Measurements from ENCODE around the gene AGAP5.
"Not testable (repeated sequence)": the region's sequence is repeated elsewhere in the genome, so short reads cannot be mapped to it uniquely, and the experiment has no call there.

GRCh38 chr10:73662705-73663104, 35.2 kb downstream of the AGAP5 start:
- TF ChIP-seq RCOR1 (IDR thresholded peaks at IDR 0.05; ENCODE audit: insufficient replicate concordance, low read length); POLR2A (IDR thresholded peaks at IDR 0.05; ENCODE audit: low read depth, low read length); CTCF (conservative IDR thresholded peaks at IDR 0.05; ENCODE audit: low read depth, low read length); RFX5 (IDR thresholded peaks at IDR 0.05; ENCODE audit: low read depth, low read length); ELK1 (IDR thresholded peaks at IDR 0.05; ENCODE audit: borderline replicate concordance, low read depth, low read length); NFE2L2 (IDR thresholded peaks at IDR 0.05; ENCODE audit: low read depth, low read length); USF2 (IDR thresholded peaks at IDR 0.05; ENCODE audit: low read depth, low read length); CHD1 (IDR thresholded peaks at IDR 0.05; ENCODE audit: low read depth, low read length); FOS (IDR thresholded peaks at IDR 0.05; ENCODE audit: low read depth, low read length); RAD21 (IDR thresholded peaks at IDR 0.05; ENCODE audit: low read length); MAFK (IDR thresholded peaks at IDR 0.05; ENCODE audit: low read depth, low read length); CEBPB (IDR thresholded peaks at IDR 0.05; ENCODE audit: low read depth, low read length); BHLHE40 (IDR thresholded peaks at IDR 0.05; ENCODE audit: low read depth, low read length); SMC3 (IDR thresholded peaks at IDR 0.05; ENCODE audit: low read depth, low read length): not testable (repeated sequence)
